Skin epidermis (tissue), 12 donors: Measurements from ENCODE around the gene CAP2.
"Not testable (repeated sequence)": the region's sequence is repeated elsewhere in the genome, so short reads cannot be mapped to it uniquely, and the experiment has no call there.

Experiments
- H3K27ac ChIP-seq, 21 experiments: fragments of 200-600 bp; sonication (generic) in 11 of 21; one replicate each; pipeline ENCODE4 v1.5.0; 2020; ENCODE audit warnings: mild to moderate bottlenecking in 3 of 21, inconsistent platforms in 2 of 21, moderate library complexity in 2 of 21
- H3K4me3 ChIP-seq, 7 experiments: fragments of 200-600 bp; sonication (generic) in 2 of 7; one replicate each; pipeline ENCODE4 v1.5.0; 2020; ENCODE audit warnings: inconsistent platforms in 2 of 7, mild to moderate bottlenecking in 2 of 7, moderate library complexity in 1 of 7

The CAP2 gene

GRCh38 chr6:17428595-17429120, 35.3 kb downstream of the CAP2 start:
- H3K4me3 ChIP-seq, H3K27ac ChIP-seq: not testable (repeated sequence)

GRCh38 chr6:17429383-17430061, 36.1 kb downstream of the CAP2 start:
- Histone ChIP-seq H3K4me3 (no peak overlapping the region), H3K27ac (no peak overlapping the region)

GRCh38 chr6:17431581-17431980, 38.2 kb downstream of the CAP2 start:
- Histone ChIP-seq H3K27ac (no peak overlapping the region), H3K4me3 (no peak overlapping the region)

GRCh38 chr6:17432356-17432755, 39.0 kb downstream of the CAP2 start:
- H3K4me3 ChIP-seq: no peak overlapping the region
- H3K27ac ChIP-seq: no peak overlapping the region

GRCh38 chr6:17439243-17439993, 46.0 kb downstream of the CAP2 start:
- Histone ChIP-seq H3K27ac (no peak overlapping the region), H3K4me3 (no peak overlapping the region)

GRCh38 chr6:17440811-17441210, 47.4 kb downstream of the CAP2 start:
- not testable (repeated sequence) for H3K4me3 ChIP-seq, H3K27ac ChIP-seq

GRCh38 chr6:17442196-17442595, 48.8 kb downstream of the CAP2 start:
- H3K27ac ChIP-seq: no peak overlapping the region
- no peak overlapping the region for H3K4me3 ChIP-seq

- Histone ChIP-seq H3K4me3 (no peak overlapping the region), H3K27ac (no peak overlapping the region)
These were observed 53.3 kb downstream of the CAP2 start for GRCh38 chr6:17446713-17447112.

- H3K27ac ChIP-seq: no peak overlapping the region
- H3K4me3 ChIP-seq: no peak overlapping the region
These were observed 54.8 kb downstream of the CAP2 start for GRCh38 chr6:17448165-17448564.

- no peak overlapping the region for H3K27ac ChIP-seq
- no peak overlapping the region for H3K4me3 ChIP-seq
These were observed 57.0 kb downstream of the CAP2 start for GRCh38 chr6:17450397-17450796.

GRCh38 chr6:17450832-17451231, 57.4 kb downstream of the CAP2 start:
- no peak overlapping the region for H3K4me3 ChIP-seq
- H3K27ac ChIP-seq: no peak overlapping the region

GRCh38 chr6:17452096-17452495, 58.7 kb downstream of the CAP2 start:
- H3K27ac ChIP-seq: no peak overlapping the region

GRCh38 chr6:17454316-17455005, 61.1 kb downstream of the CAP2 start:
- Histone ChIP-seq H3K4me3 (no peak overlapping the region), H3K27ac (peak overlapping the region in 2 of 21 experiments; percentile 58 to 61)

More at GRCh38 chr6:17452096-17452495, 58.7 kb downstream of the CAP2 start:
- H3K4me3 ChIP-seq: no peak overlapping the region

GRCh38 chr6:17455919-17456318, 62.5 kb downstream of the CAP2 start:
- no peak overlapping the region for H3K4me3 ChIP-seq
- H3K27ac ChIP-seq: no peak overlapping the region

- Histone ChIP-seq H3K4me3 (no peak overlapping the region), H3K27ac (no peak overlapping the region)
These were observed 63.3 kb downstream of the CAP2 start for GRCh38 chr6:17456711-17457110.

- Histone ChIP-seq H3K4me3 (no peak overlapping the region), H3K27ac (no peak overlapping the region)
These were observed 64.0 kb downstream of the CAP2 start for GRCh38 chr6:17457405-17457804.

GRCh38 chr6:17457956-17458355, 64.6 kb downstream of the CAP2 start:
- H3K4me3 ChIP-seq: no peak overlapping the region
- no peak overlapping the region for H3K27ac ChIP-seq

- no peak overlapping the region for H3K27ac ChIP-seq
These were observed 65.6 kb downstream of the CAP2 start for GRCh38 chr6:17458966-17459365.

GRCh38 chr6:17460862-17461261, 67.5 kb downstream of the CAP2 start:
- H3K4me3 ChIP-seq: no peak overlapping the region

More at GRCh38 chr6:17458966-17459365, 65.6 kb downstream of the CAP2 start:
- no peak overlapping the region for H3K4me3 ChIP-seq

GRCh38 chr6:17466147-17466546, 72.8 kb downstream of the CAP2 start:
- no peak overlapping the region for H3K27ac ChIP-seq
- H3K4me3 ChIP-seq: no peak overlapping the region

More at GRCh38 chr6:17460862-17461261, 67.5 kb downstream of the CAP2 start:
- no peak overlapping the region for H3K27ac ChIP-seq
